H1 (cell line): ENCODE measurements around the gene TIAM2. TPM values are rescaled to one million over a fixed set of nuclear protein-coding genes. Genes with fewer than 3 reads are reported as not detected.

ENCODE experiments used
- CTCF ChIA-PET: fragments of 300-600 bp; sonication (Branson Sonifier 250); formaldehyde crosslinking; loops from one replicate; lab custom pipeline; 2021; ENCODE audit not compliant: partially characterized antibody; lab: Charles Lee
- POLR2A ChIA-PET: fragments of 300-600 bp; sonication (Branson Sonifier 250); formaldehyde crosslinking; loops from one replicate; lab custom pipeline; 2021; ENCODE audit warnings: inconsistent platforms; ENCODE audit not compliant: partially characterized antibody; lab: Charles Lee
- DNase-seq, 2 experiments: peaks; one replicate each; pipeline versions ENCODE4 v3.0.0 to v3.0.0-alpha.2; 2010 to 2022; ENCODE audit warnings: low spot score in 2 of 2, low read depth in 1 of 2, mixed read lengths in 1 of 2
- FAIRE-seq: peaks from 2 replicates; lab custom pipeline; 2011; peaks lifted over from hg19 to GRCh38; lab: Jason Lieb, UNC
- H2AFZ ChIP-seq: 2 replicates; pipeline ENCODE4 v1.8.1; 2012; ENCODE audit warnings: low read length, inconsistent platforms
- H2AK5ac ChIP-seq: 2 replicates; pipeline ENCODE4 v1.6.1; 2013; ENCODE audit warnings: low read depth, low read length
- H2BK120ac ChIP-seq: replicated peaks from 2 replicates; pipeline ENCODE3; 2013; ENCODE audit warnings: low read depth, low read length, inconsistent platforms
- H2BK12ac ChIP-seq: 2 replicates; pipeline ENCODE4 v1.6.1; 2013; ENCODE audit warnings: low read depth, low read length
- H2BK15ac ChIP-seq: 2 replicates; pipeline ENCODE4 v1.6.1; 2013; ENCODE audit warnings: low read length
- H2BK20ac ChIP-seq: 2 replicates; pipeline ENCODE4 v1.6.1; 2013; ENCODE audit warnings: low read length
- H2BK5ac ChIP-seq: 2 replicates; pipeline ENCODE4 v1.6.1; 2013; ENCODE audit warnings: low read depth, low read length
- H3K14ac ChIP-seq: 2 replicates; pipeline ENCODE4 v1.6.1; 2013; ENCODE audit warnings: inconsistent platforms; ENCODE audit not compliant: insufficient read length
- H3K18ac ChIP-seq: 2 replicates; pipeline ENCODE4 v1.6.1; 2013; ENCODE audit warnings: low read length; ENCODE audit errors: extremely low read depth
- H3K23ac ChIP-seq: 2 replicates; pipeline ENCODE4 v1.6.1; 2013; ENCODE audit warnings: inconsistent platforms; ENCODE audit not compliant: insufficient read length
- H3K23me2 ChIP-seq: 2 replicates; pipeline ENCODE4 v1.6.1; 2013; ENCODE audit warnings: low read depth, low read length
- H3K27ac ChIP-seq: 2 replicates; pipeline ENCODE4 v1.6.1; 2011; ENCODE audit warnings: low read depth, low read length, inconsistent platforms
- H3K27me3 ChIP-seq, 4 experiments: replicated peaks in 1 of 4; 1 replicate in 1 of 4; 2 replicates in 3 of 4; pipeline versions ENCODE4 v1.6.1 to v1.8.1; 2011 to 2013; ENCODE audit warnings: low read length in 3 of 4, mild to moderate bottlenecking in 3 of 4, inconsistent platforms in 2 of 4, mixed read lengths in 2 of 4, moderate library complexity in 1 of 4; ENCODE audit not compliant: control insufficient read depth in 3 of 4, insufficient read depth in 3 of 4; ENCODE audit errors: extremely low read depth in 1 of 4
- H3K36me3 ChIP-seq, 4 experiments: 2 replicates each; pipeline versions ENCODE4 v1.6.1 to v1.8.1; 2011 to 2013; ENCODE audit warnings: mild to moderate bottlenecking in 4 of 4, low read length in 3 of 4, moderate library complexity in 2 of 4, control low read depth in 1 of 4, inconsistent platforms in 1 of 4; ENCODE audit not compliant: insufficient read depth in 4 of 4, control insufficient read depth in 2 of 4
- H3K4ac ChIP-seq: replicated peaks from 2 replicates; pipeline ENCODE3; 2013; ENCODE audit warnings: low read length, low read depth, mixed read lengths, inconsistent platforms; ENCODE audit not compliant: insufficient read length
- H3K4me1 ChIP-seq, 4 experiments: replicated peaks in 1 of 4; 1 replicate in 1 of 4; 2 replicates in 3 of 4; pipeline versions ENCODE4 v1.6.1 to v1.8.1; 2011 to 2013; ENCODE audit warnings: low read length in 3 of 4, inconsistent platforms in 2 of 4, mixed read lengths in 1 of 4; ENCODE audit not compliant: insufficient read depth in 4 of 4, control insufficient read depth in 3 of 4
- H3K4me2 ChIP-seq, 2 experiments: 2 replicates each; pipeline versions ENCODE4 v1.6.1 to v1.8.1; 2011 to 2013; ENCODE audit warnings: low read depth in 2 of 2, low read length in 2 of 2, control low read depth in 1 of 2, inconsistent platforms in 1 of 2, mild to moderate bottlenecking in 1 of 2; ENCODE audit not compliant: insufficient read depth in 1 of 2
- H3K4me3 ChIP-seq, 4 experiments: fragments of 200-600, 300-600 bp in 1 of 4; sonication (generic), shearing (Covaris generic), sonication (Bioruptor Twin) in 1 of 4; 2 replicates each; pipeline versions ENCODE4 v1.5.1 to v1.8.1; 2011 to 2016; ENCODE audit warnings: low read length in 4 of 4, low read depth in 3 of 4, control low read depth in 2 of 4, inconsistent platforms in 2 of 4, mild to moderate bottlenecking in 2 of 4, mixed read lengths in 1 of 4, moderate library complexity in 1 of 4; ENCODE audit not compliant: insufficient read depth in 2 of 4; ENCODE audit errors: extremely low read depth in 1 of 4
- H3K56ac ChIP-seq: replicated peaks from 2 replicates; pipeline ENCODE3; 2013; ENCODE audit warnings: low read depth, mild to moderate bottlenecking, mixed read lengths, low read length, inconsistent platforms; ENCODE audit not compliant: insufficient read length
- H3K79me1 ChIP-seq: 2 replicates; pipeline ENCODE4 v1.6.1; 2013; ENCODE audit warnings: low read depth, low read length, control low read depth
- H3K79me2 ChIP-seq, 2 experiments: 2 replicates each; pipeline versions ENCODE4 v1.6.1 to v1.8.1; 2012 to 2013; ENCODE audit warnings: low read length in 2 of 2, mild to moderate bottlenecking in 2 of 2, inconsistent platforms in 1 of 2; ENCODE audit not compliant: insufficient read depth in 2 of 2, control insufficient read depth in 1 of 2
- H3K9ac ChIP-seq, 4 experiments: replicated peaks in 1 of 4; 1 replicate in 1 of 4; 2 replicates in 3 of 4; pipeline versions ENCODE4 v1.6.1 to v1.8.1; 2011 to 2013; ENCODE audit warnings: low read depth in 3 of 4, low read length in 3 of 4, control low read depth in 2 of 4, mild to moderate bottlenecking in 2 of 4, moderate library complexity in 2 of 4, inconsistent platforms in 1 of 4; ENCODE audit errors: extremely low read depth in 1 of 4
- H3K9me3 ChIP-seq, 2 experiments: 2 replicates each; pipeline versions ENCODE4 v1.6.1 to v1.8.1; 2012 to 2013; ENCODE audit warnings: mild to moderate bottlenecking in 2 of 2, moderate library complexity in 2 of 2, control low read depth in 1 of 2, inconsistent platforms in 1 of 2, low read depth in 1 of 2, low read length in 1 of 2, mixed read lengths in 1 of 2; ENCODE audit not compliant: insufficient read depth in 2 of 2
- H4K20me1 ChIP-seq, 2 experiments: replicated peaks in 1 of 2; 2 replicates each; pipeline versions ENCODE3 to v1.8.1; 2011 to 2013; ENCODE audit warnings: inconsistent platforms in 2 of 2, low read length in 2 of 2, mild to moderate bottlenecking in 1 of 2; ENCODE audit not compliant: insufficient read depth in 2 of 2, control insufficient read depth in 1 of 2
- H4K5ac ChIP-seq: 2 replicates; pipeline ENCODE4 v1.6.1; 2013; ENCODE audit warnings: low read length, low read depth, mixed read lengths, inconsistent platforms; ENCODE audit not compliant: insufficient read length
- H4K8ac ChIP-seq: 2 replicates; pipeline ENCODE4 v1.8.0; 2013; ENCODE audit warnings: mild to moderate bottlenecking, moderate library complexity, low read length, inconsistent platforms; ENCODE audit not compliant: insufficient read depth; ENCODE audit errors: extremely low read depth
- H4K91ac ChIP-seq: replicated peaks from 2 replicates; pipeline ENCODE3; 2013; ENCODE audit warnings: low read length, mixed read lengths, inconsistent platforms; ENCODE audit not compliant: insufficient read length
- ATF2 ChIP-seq: IDR thresholded peaks from 2 replicates; pipeline ENCODE4 v1.6.1; 2012; ENCODE audit warnings: low read length, inconsistent platforms
- BACH1 ChIP-seq: IDR thresholded peaks from 2 replicates; pipeline ENCODE4 v1.6.1; 2012; ENCODE audit warnings: low read length, improper control_type of control experiment
- CBX5 ChIP-seq: fragments of 300-800, 300-1000 bp; sonication (generic); IDR thresholded peaks from 2 replicates; pipeline ENCODE4 v1.7.1; 2016; ENCODE audit warnings: antibody characterized with exemption, low read length, low read depth
- EGR1 ChIP-seq: IDR thresholded peaks from 2 replicates; pipeline ENCODE4 v1.6.1; 2011; ENCODE audit warnings: low read depth, low read length, borderline replicate concordance
- EZH2 ChIP-seq: fragments of 200-600 bp; sonication (generic); IDR thresholded peaks from 2 replicates; pipeline ENCODE4 v1.7.1; 2012; ENCODE audit warnings: low read depth, mild to moderate bottlenecking, moderate library complexity, low read length, inconsistent platforms; ENCODE audit not compliant: severe bottlenecking
- POLR2AphosphoS5 ChIP-seq: IDR thresholded peaks from 2 replicates; pipeline ENCODE4 v1.6.1; 2011; ENCODE audit warnings: low read depth, low read length
- TEAD4 ChIP-seq: IDR thresholded peaks from 2 replicates; pipeline ENCODE4 v1.6.1; 2012; ENCODE audit warnings: low read depth, low read length, inconsistent platforms, mixed read lengths
- WGBS, 2 experiments: shearing (Covaris generic) in 1 of 2; methylation state at CpG; one replicate each; pipeline versions ENCODE4 v1.1.6 to v1.1.7; 2013 to 2015; ENCODE audit warnings: low lambda C conversion rate in 2 of 2, mixed read lengths in 2 of 2, inconsistent platforms in 1 of 2, low coverage in 1 of 2, missing lambda C conversion rate in 1 of 2; ENCODE audit not compliant: insufficient replicate concordance in 2 of 2, insufficient coverage in 1 of 2, insufficient read length in 1 of 2; ENCODE audit errors: extremely low coverage in 1 of 2, missing lambda C conversion rate in 1 of 2; 5-methylcytosine and 5-hydroxymethylcytosine counted together
- polyA plus RNA-seq, 7 experiments: library from polyadenylated mRNA; depleted of rRNA in 3 of 7; stranded (reverse) in 5 of 7; unstranded in 2 of 7; fragments of >200 nt in 5 of 7; fragments of 200-250 nt in 2 of 7; gene quantifications; 1 replicate in 5 of 7; 2 replicates in 1 of 7; 4 replicates in 1 of 7; pipeline versions ENCODE4 v1.2.1 to v1.2.3, GENCODE V29; 2011 to 2013; ENCODE audit warnings: missing spikeins in 2 of 7, mixed read lengths in 2 of 7
- total RNA-seq: library from RNA; stranded (reverse); fragmentation: NEBNext Ultra II Directional; extraction: Animal tissue kit (Norgen Biotek cat#: 25700); gene quantifications from 2 replicates; pipeline ENCODE4 v1.2.1, GENCODE V29; 2021
- TF ChIP-seq, protein P1 (sequence below), 3 experiments: IDR thresholded peaks; 1 replicate in 2 of 3; 2 replicates in 1 of 3; pipeline versions ENCODE4 v1.5.1 to v1.6.1; 2011; ENCODE audit warnings: low read length in 3 of 3, mild to moderate bottlenecking in 3 of 3, inconsistent platforms in 2 of 3, low read depth in 1 of 3, moderate library complexity in 1 of 3; ENCODE audit not compliant: insufficient read depth in 1 of 3; ENCODE audit errors: control extremely low read depth in 1 of 3

The TIAM2 gene
- total and polyA plus RNA-seq, 2 of the 8 experiments (the other 6 are each of a cell fraction or from before 2014, with no cell fraction given), result 7.4 to 23.9 TPM

- no peaks in the 10 kb centered on the region; the same call in 1 of the 2 replicates for H3K79me1 ChIP-seq
- no peak overlapping the region for H3K56ac ChIP-seq
- no peak for DNase-seq
- no peak overlapping the region for H3K4ac ChIP-seq
- H4K5ac ChIP-seq, result no peak overlapping the region
- no peak overlapping the region for H4K8ac ChIP-seq
- no peak overlapping the region for H2BK15ac ChIP-seq
- no peak overlapping the region for H2AK5ac ChIP-seq
- H3K23ac ChIP-seq, result no peak overlapping the region
- no peak overlapping the region for H4K91ac ChIP-seq
- H3K9ac ChIP-seq, result no peak overlapping the region
- H3K18ac ChIP-seq, result no peak overlapping the region
- TF ChIP-seq EZH2, result no peak
- no peak for TF ChIP-seq BACH1
- no peak for TF ChIP-seq POLR2AphosphoS5
- no peak for TF ChIP-seq TEAD4
- TF ChIP-seq, protein P1, sequence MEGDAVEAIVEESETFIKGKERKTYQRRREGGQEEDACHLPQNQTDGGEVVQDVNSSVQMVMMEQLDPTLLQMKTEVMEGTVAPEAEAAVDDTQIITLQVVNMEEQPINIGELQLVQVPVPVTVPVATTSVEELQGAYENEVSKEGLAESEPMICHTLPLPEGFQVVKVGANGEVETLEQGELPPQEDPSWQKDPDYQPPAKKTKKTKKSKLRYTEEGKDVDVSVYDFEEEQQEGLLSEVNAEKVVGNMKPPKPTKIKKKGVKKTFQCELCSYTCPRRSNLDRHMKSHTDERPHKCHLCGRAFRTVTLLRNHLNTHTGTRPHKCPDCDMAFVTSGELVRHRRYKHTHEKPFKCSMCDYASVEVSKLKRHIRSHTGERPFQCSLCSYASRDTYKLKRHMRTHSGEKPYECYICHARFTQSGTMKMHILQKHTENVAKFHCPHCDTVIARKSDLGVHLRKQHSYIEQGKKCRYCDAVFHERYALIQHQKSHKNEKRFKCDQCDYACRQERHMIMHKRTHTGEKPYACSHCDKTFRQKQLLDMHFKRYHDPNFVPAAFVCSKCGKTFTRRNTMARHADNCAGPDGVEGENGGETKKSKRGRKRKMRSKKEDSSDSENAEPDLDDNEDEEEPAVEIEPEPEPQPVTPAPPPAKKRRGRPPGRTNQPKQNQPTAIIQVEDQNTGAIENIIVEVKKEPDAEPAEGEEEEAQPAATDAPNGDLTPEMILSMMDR (IDR thresholded peaks at IDR 0.05; ENCODE audit: control extremely low read depth in 1 of 3, insufficient read depth in 1 of 3, low read depth in 1 of 3, low read length in 3 of 3), result no peak
- TF ChIP-seq ATF2, result no peak
- TF ChIP-seq EGR1, result no peak
- TF ChIP-seq CBX5, result no peak
- TF ChIP-seq, all 59 proteins: peak for 0
- ChIA-PET POLR2A (no interaction called here), CTCF (interaction anchor here (1.3 kb wide), 1 partner anchor 28 kb away, joined by 3 read pairs; no protein-coding TSS in a partner anchor)
- no peaks in the 10 kb centered on the region for H4K20me1 ChIP-seq
- no peak overlapping the region for H2BK20ac ChIP-seq
- no peak overlapping the region for H3K4me3 ChIP-seq
- no peak overlapping the region for H2BK12ac ChIP-seq
- no peaks in the 10 kb centered on the region for H3K9me3 ChIP-seq
- no peaks in the 10 kb centered on the region for H3K27me3 ChIP-seq
- no peaks in the 10 kb centered on the region; the same call in 1 of the 2 replicates for H3K23me2 ChIP-seq
- H3K4me1 ChIP-seq, result peaks cover 4 to 19% (median 16%) of the 10 kb centered on the region in 4 experiments; a peak in 6 of 7 replicates
- H2BK120ac ChIP-seq, result no peak overlapping the region
- no peak overlapping the region for H3K14ac ChIP-seq
- FAIRE-seq, result no peak
- no peaks in the 10 kb centered on the region for H3K79me2 ChIP-seq
- H2AFZ ChIP-seq, result no peak overlapping the region
- peaks cover 0 to 12% (median 0%) of the 10 kb centered on the region in 4 experiments; a peak in 2 of 8 replicates for H3K36me3 ChIP-seq
- 81% methylated on average over 2 of the region's 2 CpGs; no CpG with 5 or more reads in 1 of the 2 experiments for WGBS, 2 experiments
- no peak overlapping the region for H2BK5ac ChIP-seq
- no peak overlapping the region for H3K4me2 ChIP-seq
- no peak overlapping the region for H3K27ac ChIP-seq
These were observed 130.8 kb downstream of the TIAM2 start for GRCh38 chr6:155125906-155126305.
